GM12878 (cell line): Measurements from ENCODE around the gene CYSLTR2. TPM values are rescaled to one million over a fixed set of nuclear protein-coding genes. Genes with fewer than 3 reads are reported as not detected.

Experiments
- CUX1 ChIP-seq: IDR thresholded peaks from 2 replicates; pipeline ENCODE4 v1.6.1; 2012; ENCODE audit warnings: improper control_type of control experiment, low read depth, low read length; ENCODE audit not compliant: insufficient replicate concordance
- E4F1 ChIP-seq: fragments of 450-650 bp; IDR thresholded peaks from 2 replicates; pipeline ENCODE4 v1.6.1; 2018; ENCODE audit warnings: borderline replicate concordance, mild to moderate bottlenecking; ENCODE audit not compliant: partially characterized antibody
- EP300 ChIP-seq, 2 experiments: fragments of 150-350 bp in 1 of 2; IDR thresholded peaks; 2 replicates each; pipeline ENCODE4 v1.6.1; 2011 to 2012; ENCODE audit warnings: low read depth in 2 of 2, low read length in 2 of 2, borderline replicate concordance in 1 of 2, improper control_type of control experiment in 1 of 2, inconsistent platforms in 1 of 2; ENCODE audit not compliant: control insufficient read depth in 1 of 2
- IKZF1 ChIP-seq: fragments of 450-650 bp; conservative IDR thresholded peaks from 2 replicates; pipeline ENCODE4 v1.6.1; 2017; ENCODE audit warnings: antibody characterized with exemption, mild to moderate bottlenecking
- MAX ChIP-seq: IDR thresholded peaks from 2 replicates; pipeline ENCODE4 v1.6.1; 2012; ENCODE audit warnings: low read depth, low read length, improper control_type of control experiment
- MYC ChIP-seq: IDR thresholded peaks from 2 replicates; pipeline ENCODE4 v1.6.1; 2011; ENCODE audit warnings: mild to moderate bottlenecking, low read length, moderate library complexity, inconsistent platforms; ENCODE audit not compliant: insufficient read depth, insufficient replicate concordance, insufficient read length, severe bottlenecking
- NR2C2 ChIP-seq: IDR thresholded peaks from 2 replicates; pipeline ENCODE4 v1.6.1; 2011; ENCODE audit warnings: borderline replicate concordance, low read depth; ENCODE audit not compliant: control insufficient read depth, insufficient read length
- RB1 ChIP-seq: fragments of 450-650 bp; formaldehyde crosslinking; IDR thresholded peaks from 2 replicates; pipeline ENCODE4 v1.6.1; 2017; ENCODE audit warnings: mild to moderate bottlenecking, borderline replicate concordance
- SIN3A ChIP-seq: IDR thresholded peaks from 2 replicates; pipeline ENCODE4 v1.6.1; 2012; ENCODE audit warnings: low read depth, low read length, improper control_type of control experiment
- TCF3 ChIP-seq: IDR thresholded peaks from 2 replicates; pipeline ENCODE4 v1.6.1; 2012; ENCODE audit warnings: low read depth, mild to moderate bottlenecking, low read length, borderline replicate concordance; ENCODE audit not compliant: insufficient read depth
- ZBTB40 ChIP-seq: fragments of 450-650 bp; IDR thresholded peaks from 2 replicates; pipeline ENCODE4 v1.6.1; 2016; ENCODE audit warnings: mild to moderate bottlenecking, moderate library complexity, borderline replicate concordance
- ZNF217 ChIP-seq: fragments of 450-650 bp; IDR thresholded peaks from 2 replicates; pipeline ENCODE4 v1.6.1; 2017; ENCODE audit warnings: antibody characterized with exemption, mild to moderate bottlenecking
- polyA plus RNA-seq, 11 experiments: library from polyadenylated mRNA; depleted of rRNA in 4 of 11; unstranded in 6 of 11; stranded (reverse) in 5 of 11; fragments of >200 nt; fragmentation: Nextera tagmentation in 4 of 11; fragmentation: Illumina TruSeq in 1 of 11; extraction: Ambion mirVana in 4 of 11; extraction: Trizol in 1 of 11; gene quantifications; 1 replicate in 1 of 11; 2 replicates in 10 of 11; pipeline versions ENCODE4 v1.2.1 to v1.2.3, GENCODE V29; 2011 to 2016; ENCODE audit warnings: inconsistent platforms in 2 of 11, missing spikeins in 2 of 11, low read depth in 1 of 11
- total RNA-seq, 4 experiments: library from RNA; depleted of rRNA in 3 of 4; stranded (reverse); fragments of >200 nt in 3 of 4; fragmentation: Illumina TruSeq in 1 of 4; extraction: Trizol in 1 of 4; gene quantifications; 2 replicates each; pipeline versions ENCODE4 v1.2.1 to v1.2.3, GENCODE V29; 2013 to 2021

CYSLTR2 gene
- total and polyA plus RNA-seq, 10 of the 15 experiments (the other 5 are each of a cell fraction or from before 2014, with no cell fraction given): 0.02 to 0.08 (median 0.03) TPM; not detected in 5

- no peak for TF ChIP-seq E4F1
- no peak for TF ChIP-seq ZNF217
- TF ChIP-seq TCF3: no peak
- TF ChIP-seq CUX1: no peak
- peak; percentile 48 for TF ChIP-seq IKZF1
- no peak for TF ChIP-seq ZBTB40
- TF ChIP-seq RB1: no peak
- no peak for TF ChIP-seq MYC
- TF ChIP-seq EP300 (IDR thresholded peaks at IDR 0.05; ENCODE audit: borderline replicate concordance in 1 of 2, control insufficient read depth in 1 of 2, low read depth in 2 of 2, low read length in 2 of 2): peak; percentile 48 to 72; a peak in 2 of 4 replicates
- no peak for TF ChIP-seq SIN3A
- TF ChIP-seq MAX: no peak
- TF ChIP-seq NR2C2: no peak
Measured at GRCh38 chr13:48749699-48750473, 96.2 kb downstream of the CYSLTR2 start (continued).
